Esophagus muscularis mucosa (tissue), 4 donors: ENCODE measurements around the gene GDF15. TPM values are rescaled to one million over a fixed set of nuclear protein-coding genes. Genes with fewer than 3 reads are reported as not detected.
A peak's percentile ranks its signal among the peaks of the same experiment; 100 is the strongest.

ENCODE experiments used
- DNase-seq: peaks from one replicate; pipeline ENCODE4 v3.0.0-alpha.2; 2017; ENCODE audit errors: extremely low spot score
- H3K27ac ChIP-seq, 4 donors: fragments of 200-600 bp; sonication (generic); replicated peaks in 1 of 4; 1 replicate in 3 of 4; 2 replicates in 1 of 4; pipeline ENCODE4 v1.5.1; 2016 to 2019; ENCODE audit warnings: mild to moderate bottlenecking in 1 of 4
- H3K27me3 ChIP-seq, 4 donors: fragments of 200-600 bp; sonication (generic); one replicate each; pipeline versions ENCODE4 v1.5.1 to v1.6.0; 2016 to 2019
- H3K36me3 ChIP-seq, 4 donors: fragments of 200-600 bp; sonication (generic); one replicate each; pipeline ENCODE4 v1.5.1; 2016 to 2019
- H3K4me1 ChIP-seq, 4 donors: fragments of 200-600 bp; sonication (generic); one replicate each; pipeline ENCODE4 v1.5.1; 2016 to 2019
- H3K4me3 ChIP-seq, 4 donors: fragments of 200-600 bp; sonication (generic); 1 replicate in 2 of 4; 2 replicates in 2 of 4; pipeline ENCODE4 v1.5.1; 2016 to 2019; ENCODE audit warnings: mild to moderate bottlenecking in 4 of 4, moderate library complexity in 1 of 4
- H3K9me3 ChIP-seq, 4 donors: fragments of 200-600 bp; sonication (generic); 1 replicate in 3 of 4; 2 replicates in 1 of 4; pipeline ENCODE4 v1.5.1; 2016 to 2019
- CTCF ChIP-seq, 3 experiments: fragments of 200-600 bp in 2 of 3; fragments of 450-650 bp in 1 of 3; sonication (generic) in 2 of 3; IDR thresholded peaks; one replicate each; pipeline ENCODE4 v1.5.1; 2017 to 2019; ENCODE audit warnings: antibody characterized with exemption in 3 of 3, mild to moderate bottlenecking in 2 of 3, moderate library complexity in 1 of 3
- EP300 ChIP-seq: sonication (generic); formaldehyde crosslinking; IDR thresholded peaks from one replicate; pipeline ENCODE4 v1.6.1; 2017; ENCODE audit warnings: antibody characterized with exemption
- POLR2A ChIP-seq: fragments of 450-650 bp; IDR thresholded peaks from one replicate; pipeline ENCODE4 v1.6.1; 2017; ENCODE audit warnings: antibody characterized with exemption, moderate library complexity, mild to moderate bottlenecking, low read depth
- POLR2AphosphoS5 ChIP-seq, 2 donors: sonication (generic); formaldehyde crosslinking; IDR thresholded peaks; one replicate each; pipeline ENCODE4 v1.6.1; 2017; ENCODE audit warnings: antibody characterized with exemption in 2 of 2
- WGBS: methylation state at CpG from one replicate; pipeline ENCODE4 v1.1.5; 2018; 5-methylcytosine and 5-hydroxymethylcytosine counted together
- intact Hi-C: fragments of 100-400 bp; cut with DNase I; formaldehyde crosslinking; loops from one replicate; pipeline ENCODE4 v1.15.1; 2023
- total RNA-seq, 4 donors: library from RNA; depleted of rRNA; stranded (reverse); fragments of >200 nt; gene quantifications; one replicate each; pipeline versions ENCODE4 v1.1.0 to v1.2.1, GENCODE V29; 2016

GDF15 gene
- total RNA-seq, 4 donors from 2014 or later = 1.6 to 5.6 (median 3.8) TPM

DNA sequence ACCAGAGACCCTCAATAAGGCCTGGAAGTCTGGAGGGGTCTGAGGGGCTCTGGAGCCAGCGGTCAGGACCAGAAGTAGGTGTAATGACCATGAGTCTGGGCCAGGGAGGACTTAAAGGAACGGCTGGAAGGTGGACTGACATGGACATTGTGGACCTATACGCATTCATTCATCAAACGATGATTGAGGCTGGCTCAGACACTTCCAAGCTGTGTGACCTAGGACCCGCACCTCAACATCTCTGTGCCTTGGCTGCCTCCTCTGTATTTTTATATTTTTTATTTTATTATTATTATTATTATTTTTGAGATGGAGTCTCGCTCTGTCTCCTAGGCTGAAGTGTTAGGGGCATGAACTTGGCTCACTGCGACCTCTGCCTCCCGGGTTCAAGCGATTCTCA lies 20.8 kb downstream of the GDF15 start:
- TF ChIP-seq POLR2AphosphoS5 (IDR thresholded peaks at IDR 0.05) (no peak), POLR2A (no peak), EP300 (no peak), CTCF (IDR thresholded peaks at IDR 0.05) (no peak)
- no peaks in the 10 kb centered on the region for H3K36me3 ChIP-seq
- DNase-seq = no peak
- WGBS = 94% methylated on average over 9 of the region's 9 CpGs
- H3K4me3 ChIP-seq = no peak overlapping the region
- intact Hi-C loops = no loop called here
- no peak overlapping the region for H3K27ac ChIP-seq
- H3K9me3 ChIP-seq = no peaks in the 10 kb centered on the region
- H3K27me3 ChIP-seq = no peaks in the 10 kb centered on the region
- peaks cover 0 to 7% (median 3%) of the 10 kb centered on the region in 4 donors for H3K4me1 ChIP-seq

GRCh38 chr19:18408053-18408476 lies 22.1 kb downstream of the GDF15 start:
- H3K4me1 ChIP-seq = peaks cover 0 to 7% (median 3%) of the 10 kb centered on the region in 4 donors
- no peaks in the 10 kb centered on the region for H3K27me3 ChIP-seq
- H3K36me3 ChIP-seq = no peaks in the 10 kb centered on the region
- TF ChIP-seq CTCF (IDR thresholded peaks at IDR 0.05) = peak in 1 of 3 experiments; percentile 40
- TF ChIP-seq EP300 = no peak
- TF ChIP-seq POLR2A = no peak
- no peak for TF ChIP-seq POLR2AphosphoS5 (IDR thresholded peaks at IDR 0.05)
- H3K4me3 ChIP-seq = no peak overlapping the region
- DNase-seq = no peak
- H3K9me3 ChIP-seq = no peaks in the 10 kb centered on the region
- WGBS = 71% methylated on average over 8 of the region's 10 CpGs
- intact Hi-C loops = loop anchor here (2.0 kb wide), 1 partner anchor 59 kb away; no protein-coding TSS in a partner anchor
- no peak overlapping the region for H3K27ac ChIP-seq

- Histone ChIP-seq H3K27ac (no peak overlapping the region), H3K4me3 (no peak overlapping the region), H3K9me3 (no peaks in the 10 kb centered on the region), H3K27me3 (no peaks in the 10 kb centered on the region), H3K4me1 (peaks cover 34 to 45% (median 40%) of the 10 kb centered on the region in 4 donors), H3K36me3 (no peaks in the 10 kb centered on the region)
- TF ChIP-seq POLR2AphosphoS5 (IDR thresholded peaks at IDR 0.05) (no peak), EP300 (no peak), CTCF (IDR thresholded peaks at IDR 0.05) (no peak), POLR2A (no peak)
- intact Hi-C loops = loop anchor here (5.0 kb wide), 1 partner anchor 135 kb away; no protein-coding TSS in a partner anchor
- no peak for DNase-seq
- WGBS = 77% methylated on average over 16 of the region's 16 CpGs
Observed at GRCh38 chr19:18412610-18413239, 26.8 kb downstream of the GDF15 start.

DNA sequence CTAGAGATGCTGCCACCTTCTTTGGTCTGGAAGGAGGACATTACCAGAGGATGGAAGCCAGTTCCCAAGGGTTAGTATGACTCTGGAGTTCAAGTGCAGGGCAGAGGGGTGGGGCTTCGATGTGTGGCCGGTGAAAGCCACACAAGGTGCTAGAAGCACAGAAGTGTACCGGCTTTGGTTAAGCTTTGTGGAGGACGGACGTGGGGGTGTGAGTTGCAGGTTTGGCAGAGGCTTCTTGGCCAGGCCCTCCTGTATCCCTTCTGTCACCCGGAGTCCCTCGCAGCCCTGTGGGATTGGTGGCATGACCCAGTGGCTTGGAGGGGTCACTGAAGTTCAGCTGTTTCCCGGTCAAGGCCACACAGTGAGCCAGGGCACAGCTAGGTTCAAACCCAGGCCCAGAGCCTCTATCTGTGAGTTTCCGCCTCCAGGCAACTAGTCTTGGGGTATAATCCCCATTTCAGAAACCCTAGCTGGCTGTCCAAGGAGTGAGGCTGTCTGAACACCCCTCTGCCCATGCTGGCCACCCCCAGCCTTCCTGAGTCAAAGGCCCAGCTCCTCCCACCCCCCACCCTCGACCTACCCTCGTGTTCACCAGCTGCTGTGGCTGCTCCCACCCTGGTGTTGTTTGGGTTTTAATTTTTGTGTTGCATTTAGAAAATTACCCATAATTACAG lies 28.7 kb downstream of the GDF15 start:
- H3K27me3 ChIP-seq = no peaks in the 10 kb centered on the region
- peaks cover 47 to 60% (median 54%) of the 10 kb centered on the region in 4 donors for H3K4me1 ChIP-seq
- H3K4me3 ChIP-seq = peak overlapping the region; percentile 32 to 53 (median 39)
- WGBS = 43% methylated on average over 8 of the region's 11 CpGs
- H3K36me3 ChIP-seq = no peaks in the 10 kb centered on the region
- intact Hi-C loops = loop anchor here (5.0 kb wide), 1 partner anchor 137 kb away; no protein-coding TSS in a partner anchor
- peak overlapping the region; percentile 86 to 88 (median 88) for H3K27ac ChIP-seq
- no peak for DNase-seq
- H3K9me3 ChIP-seq = no peaks in the 10 kb centered on the region
- TF ChIP-seq EP300 (no peak), POLR2A (no peak), CTCF (IDR thresholded peaks at IDR 0.05) (no peak), POLR2AphosphoS5 (IDR thresholded peaks at IDR 0.05) (no peak)
